Upper lobe of left lung (tissue), 4 donors: ENCODE measurements around the gene OR52E4.

Experiments
- EP300 ChIP-seq, 4 donors: sonication (generic); formaldehyde crosslinking; IDR thresholded peaks; one replicate each; pipeline ENCODE4 v1.5.1; 2017; ENCODE audit warnings: antibody characterized with exemption in 4 of 4, control low read depth in 2 of 4
- POLR2A ChIP-seq, 4 donors: fragments of 450-650 bp; IDR thresholded peaks; one replicate each; pipeline ENCODE4 v1.5.1; 2016 to 2017; ENCODE audit warnings: antibody characterized with exemption in 4 of 4, mild to moderate bottlenecking in 2 of 4
- TF ChIP-seq, protein P1 (sequence below), 6 experiments: fragments of 450-650 bp in 4 of 6; fragments of 200-600 bp in 2 of 6; sonication (generic) in 2 of 6; IDR thresholded peaks; one replicate each; pipeline ENCODE4 v1.5.1; 2016 to 2019; ENCODE audit warnings: antibody characterized with exemption in 6 of 6

DNA sequence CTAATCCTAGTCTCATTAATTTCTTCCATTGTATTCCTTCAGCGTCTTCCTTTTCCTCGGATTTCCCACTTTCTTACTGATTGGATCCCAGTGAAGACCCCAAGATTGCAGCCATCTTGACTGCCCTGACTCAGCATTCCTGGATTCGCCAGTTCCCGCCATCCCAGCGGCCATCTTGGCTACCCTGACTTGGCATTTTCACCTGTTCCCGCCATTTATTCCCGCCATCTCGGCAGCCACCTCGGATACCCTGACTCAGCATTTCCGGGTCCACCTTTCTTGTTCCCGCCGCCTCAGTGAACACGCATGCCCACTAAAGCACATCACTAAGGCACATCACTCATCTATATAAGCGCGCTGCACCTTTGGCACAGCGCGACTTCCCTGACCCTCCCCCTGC lies 47.8 kb downstream of the OR52E4 start:
- TF ChIP-seq, protein P1, sequence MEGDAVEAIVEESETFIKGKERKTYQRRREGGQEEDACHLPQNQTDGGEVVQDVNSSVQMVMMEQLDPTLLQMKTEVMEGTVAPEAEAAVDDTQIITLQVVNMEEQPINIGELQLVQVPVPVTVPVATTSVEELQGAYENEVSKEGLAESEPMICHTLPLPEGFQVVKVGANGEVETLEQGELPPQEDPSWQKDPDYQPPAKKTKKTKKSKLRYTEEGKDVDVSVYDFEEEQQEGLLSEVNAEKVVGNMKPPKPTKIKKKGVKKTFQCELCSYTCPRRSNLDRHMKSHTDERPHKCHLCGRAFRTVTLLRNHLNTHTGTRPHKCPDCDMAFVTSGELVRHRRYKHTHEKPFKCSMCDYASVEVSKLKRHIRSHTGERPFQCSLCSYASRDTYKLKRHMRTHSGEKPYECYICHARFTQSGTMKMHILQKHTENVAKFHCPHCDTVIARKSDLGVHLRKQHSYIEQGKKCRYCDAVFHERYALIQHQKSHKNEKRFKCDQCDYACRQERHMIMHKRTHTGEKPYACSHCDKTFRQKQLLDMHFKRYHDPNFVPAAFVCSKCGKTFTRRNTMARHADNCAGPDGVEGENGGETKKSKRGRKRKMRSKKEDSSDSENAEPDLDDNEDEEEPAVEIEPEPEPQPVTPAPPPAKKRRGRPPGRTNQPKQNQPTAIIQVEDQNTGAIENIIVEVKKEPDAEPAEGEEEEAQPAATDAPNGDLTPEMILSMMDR (IDR thresholded peaks at IDR 0.05), result no peak
- TF ChIP-seq POLR2A (IDR thresholded peaks at IDR 0.05), result no peak
- no peak for TF ChIP-seq EP300 (IDR thresholded peaks at IDR 0.05)
